Measurements from ENCODE around the gene POLL.
"Not testable (repeated sequence)": the region's sequence is repeated elsewhere in the genome, so short reads cannot be mapped to it uniquely, and the experiment has no call there.

The POLL gene

GRCh38 chr10:101587725-101588653 lies at the start of gene POLL, which contains the start of gene DPCD:
TSS of gene POLL (minus strand) at chr10:101588257. CDS start at chr10:101587360, 897 bp downstream.
TSS of gene DPCD (plus strand) at chr10:101588321. CDS start at chr10:101588337, 16 bp downstream.
- peak; percentile 91 for DNase-seq

- DNase-seq = not testable (repeated sequence)
Observed at GRCh38 chr10:101633510-101633909, 45.5 kb upstream of the POLL start.

GRCh38 chr10:101631821-101632475 lies 43.9 kb upstream of the POLL start:
- DNase-seq = no peak

GRCh38 chr10:101630633-101630920 lies 42.5 kb upstream of the POLL start:
- DNase-seq = no peak

GRCh38 chr10:101629837-101630632 lies 42.0 kb upstream of the POLL start:
- DNase-seq = no peak

- DNase-seq = no peak
Observed at GRCh38 chr10:101625821-101626412, 37.9 kb upstream of the POLL start.

GRCh38 chr10:101624526-101625102 lies 36.6 kb upstream of the POLL start:
- no peak for DNase-seq

GRCh38 chr10:101623528-101623927 lies 35.5 kb upstream of the POLL start:
- DNase-seq = no peak

GRCh38 chr10:101619983-101620382 lies 31.9 kb upstream of the POLL start:
- no peak for DNase-seq

GRCh38 chr10:101618871-101619270 lies 30.8 kb upstream of the POLL start:
- no peak for DNase-seq

GRCh38 chr10:101617824-101618568 lies 29.9 kb upstream of the POLL start:
- DNase-seq = no peak

- DNase-seq = no peak
Observed at GRCh38 chr10:101617102-101617823, 29.2 kb upstream of the POLL start.

GRCh38 chr10:101616415-101617101 lies 28.5 kb upstream of the POLL start:
- no peak for DNase-seq

- DNase-seq = no peak
Observed at GRCh38 chr10:101615525-101616116, 27.6 kb upstream of the POLL start.

GRCh38 chr10:101614663-101615524 lies 26.8 kb upstream of the POLL start:
- DNase-seq = no peak

- DNase-seq = no peak
Observed at GRCh38 chr10:101613646-101614045, 25.6 kb upstream of the POLL start.

- no peak for DNase-seq
Observed at GRCh38 chr10:101612872-101613271, 24.8 kb upstream of the POLL start.

GRCh38 chr10:101612086-101612485 lies 24.0 kb upstream of the POLL start:
- no peak for DNase-seq

Measured in CD4-positive, alpha-beta T cell treated with Interleukin-21 for 1 hour (primary cell).